WTC11 (cell line): ENCODE measurements around the gene ASS1. TPM values are rescaled to one million over a fixed set of nuclear protein-coding genes. Genes with fewer than 3 reads are reported as not detected.

Source experiments
- ATAC-seq: fragments of 200-7000 bp; cut with Tn5 transposase; 2 replicates; pipeline ENCODE4 v1.10.0; 2021; ENCODE audit warnings: mild to moderate bottlenecking, moderate library complexity
- CTCF ChIA-PET: fragments of 300-600 bp; sonication (Branson Sonifier 250); formaldehyde crosslinking; loops from one replicate; lab custom pipeline; 2021; ENCODE audit warnings: antibody characterized with exemption; lab: Charles Lee
- POLR2A ChIA-PET: fragments of 350-600 bp; sonication (Branson Sonifier 250); formaldehyde crosslinking; loops from one replicate; lab custom pipeline; 2021; ENCODE audit warnings: antibody characterized with exemption; lab: Charles Lee
- DNase-seq: peaks from one replicate; pipeline ENCODE4 v3.0.0; 2021; ENCODE audit warnings: low spot score
- H3K27ac Mint-ChIP-seq: 2 replicates; pipeline ENCODE4 v1.8.0; 2021; ENCODE audit warnings: mixed read lengths
- H3K27me3 Mint-ChIP-seq: 2 replicates; pipeline ENCODE4 v1.8.0; 2021; ENCODE audit warnings: low read depth, mild to moderate bottlenecking, moderate library complexity, mixed read lengths
- H3K36me3 Mint-ChIP-seq: 2 replicates; pipeline ENCODE4 v1.8.0; 2021; ENCODE audit warnings: mixed read lengths
- H3K4me1 Mint-ChIP-seq: 2 replicates; pipeline ENCODE4 v1.8.0; 2022; ENCODE audit warnings: mixed read lengths
- H3K4me3 Mint-ChIP-seq: 2 replicates; pipeline ENCODE4 v1.8.0; 2021; ENCODE audit warnings: mild to moderate bottlenecking, moderate library complexity, mixed read lengths
- H3K9me3 Mint-ChIP-seq: 2 replicates; pipeline ENCODE4 v1.8.0; 2021; ENCODE audit warnings: mixed read lengths
- CBFB ChIP-seq: sonication (generic); formaldehyde crosslinking; IDR thresholded peaks from 2 replicates; pipeline ENCODE4 v1.8.1; 2022; ENCODE audit warnings: mild to moderate bottlenecking, low read depth, missing genetic modification reagents
- CREB1 ChIP-seq: sonication (generic); formaldehyde crosslinking; IDR thresholded peaks from 2 replicates; pipeline ENCODE4 v1.8.0; 2023; ENCODE audit warnings: mild to moderate bottlenecking, missing genetic modification reagents
- CREM ChIP-seq: sonication (generic); formaldehyde crosslinking; IDR thresholded peaks from 2 replicates; pipeline ENCODE4 v1.8.1; 2022; ENCODE audit warnings: mild to moderate bottlenecking, missing genetic modification reagents, moderate library complexity
- GTF2I ChIP-seq: fragments of 250-450 bp; sonication (Bioruptor Pico); conservative IDR thresholded peaks from 2 replicates; pipeline ENCODE4 v1.4.0; 2021; ENCODE audit warnings: mild to moderate bottlenecking
- HMGXB4 ChIP-seq: sonication (generic); formaldehyde crosslinking; IDR thresholded peaks from 2 replicates; pipeline ENCODE4 v1.8.1; 2023; ENCODE audit warnings: mild to moderate bottlenecking, moderate library complexity, missing genetic modification reagents
- MYBL2 ChIP-seq: sonication (generic); formaldehyde crosslinking; IDR thresholded peaks from 2 replicates; pipeline ENCODE4 v1.8.1; 2023; ENCODE audit warnings: mild to moderate bottlenecking, moderate library complexity, missing genetic modification reagents
- NFATC4 ChIP-seq: fragments of 250-450 bp; sonication (Bioruptor Pico); IDR thresholded peaks from 2 replicates; pipeline ENCODE4 v1.9.0; 2021; ENCODE audit warnings: mild to moderate bottlenecking
- NR1H2 ChIP-seq: sonication (generic); formaldehyde crosslinking; IDR thresholded peaks from 2 replicates; pipeline ENCODE4 v1.9.0; 2021; ENCODE audit warnings: mild to moderate bottlenecking, moderate library complexity, missing genetic modification reagents
- OVOL2 ChIP-seq: fragments of 250-450 bp; sonication (Bioruptor Pico); IDR thresholded peaks from 2 replicates; pipeline ENCODE4 v1.9.0; 2021; ENCODE audit warnings: mild to moderate bottlenecking, borderline replicate concordance
- SMAD4 ChIP-seq: sonication (generic); formaldehyde crosslinking; IDR thresholded peaks from 2 replicates; pipeline ENCODE4 v1.8.0; 2022; ENCODE audit warnings: mild to moderate bottlenecking, missing genetic modification reagents
- SP1 ChIP-seq: sonication (generic); formaldehyde crosslinking; conservative IDR thresholded peaks from 2 replicates; pipeline ENCODE4 v1.8.1; 2022; ENCODE audit warnings: missing genetic modification reagents
- TCF7 ChIP-seq: sonication (generic); formaldehyde crosslinking; IDR thresholded peaks from 2 replicates; pipeline ENCODE4 v1.8.0; 2022; ENCODE audit warnings: mild to moderate bottlenecking, low read depth, missing genetic modification reagents, moderate library complexity
- TP53 ChIP-seq: sonication (generic); formaldehyde crosslinking; IDR thresholded peaks from 2 replicates; pipeline ENCODE4 v1.8.1; 2023; ENCODE audit warnings: mild to moderate bottlenecking, missing genetic modification reagents
- ZNF121 ChIP-seq: sonication (generic); formaldehyde crosslinking; IDR thresholded peaks from 2 replicates; pipeline ENCODE4 v1.8.0; 2023; ENCODE audit warnings: missing genetic modification reagents
- ZNF425 ChIP-seq: fragments of 250-450 bp; sonication (Bioruptor Pico); conservative IDR thresholded peaks from 2 replicates; pipeline ENCODE4 v1.9.0; 2021; ENCODE audit warnings: mild to moderate bottlenecking
- ZNF532 ChIP-seq: fragments of 250-450 bp; sonication (Bioruptor Pico); IDR thresholded peaks from 2 replicates; pipeline ENCODE4 v1.9.0; 2021; ENCODE audit warnings: mild to moderate bottlenecking, borderline replicate concordance
- total RNA-seq: library from RNA; stranded (reverse); gene quantifications from 3 replicates; pipeline ENCODE4 v1.2.3, GENCODE V29; 2021

The ASS1 gene
- total RNA-seq, 1 experiment from 2014 or later, result 95.7 TPM

- TF ChIP-seq NR1H2, result no peak
Measured at GRCh38 chr9:130471411-130472183, 26.8 kb downstream of the ASS1 start (continued).

GRCh38 chr9:130472184-130472705 is 27.5 kb downstream of the ASS1 start:
- ATAC-seq (peak; percentile 13; the same call in 1 of the 2 replicates), DNase-seq (no peak)
- ChIA-PET POLR2A (no interaction called here), CTCF (interaction anchor here (1.2 to 3.2 kb wide), 5 partner anchors 10 to 221 kb away, joined by 3 to 12 read pairs (median 8); partner anchors contain the start of gene EXOSC2)
- H3K27me3 Mint-ChIP-seq, result no peaks in the 10 kb centered on the region
- TF ChIP-seq SP1 (CRISPR knock-in tag) (no peak), SMAD4 (no peak), ZNF121 (CRISPR knock-in tag) (no peak), TP53 (CRISPR knock-in tag) (no peak), OVOL2 (CRISPR knock-in tag) (no peak), MYBL2 (CRISPR knock-in tag) (no peak), CBFB (CRISPR knock-in tag) (no peak), NR1H2 (no peak), TCF7 (CRISPR knock-in tag) (no peak), NFATC4 (CRISPR knock-in tag) (no peak), HMGXB4 (CRISPR knock-in tag) (no peak), CREM (CRISPR knock-in tag) (no peak), CREB1 (no peak), ZNF425 (CRISPR knock-in tag) (no peak)
- peaks cover 21% of the 10 kb centered on the region for H3K4me1 Mint-ChIP-seq
- no peak overlapping the region for H3K4me3 Mint-ChIP-seq
- H3K27ac Mint-ChIP-seq, result no peak overlapping the region
- no peaks in the 10 kb centered on the region for H3K36me3 Mint-ChIP-seq
- no peaks in the 10 kb centered on the region for H3K9me3 Mint-ChIP-seq

- no peaks in the 10 kb centered on the region for H3K27me3 Mint-ChIP-seq
- no peak for TF ChIP-seq ZNF532
- no peak for TF ChIP-seq NFATC4 (CRISPR knock-in tag)
- peak; percentile 63; the same call in 1 of the 2 replicates for TF ChIP-seq GTF2I (CRISPR knock-in tag)
- TF ChIP-seq, all 79 proteins: peak for 1
- Mint-ChIP-seq H3K4me3 (no peak overlapping the region), H3K27ac (no peak overlapping the region), H3K36me3 (no peaks in the 10 kb centered on the region), H3K4me1 (peaks cover 14% of the 10 kb centered on the region), H3K9me3 (no peaks in the 10 kb centered on the region)
- DNase-seq (no peak), ATAC-seq (no peak)
- ChIA-PET CTCF (interaction anchor here (1.2 to 3.2 kb wide), 4 partner anchors 10 to 220 kb away, joined by 3 to 12 read pairs (median 10); partner anchors contain the start of gene EXOSC2), POLR2A (no interaction called here)
Measured at GRCh38 chr9:130473009-130473408, 28.2 kb downstream of the ASS1 start.
